ENCODE data around the gene DHRS12.

Gene DHRS12

GRCh38 chr13:51806566-51806965 is 2.6 kb upstream of the DHRS12 start:
- peak; percentile 11 for DNase-seq

- no peak for DNase-seq
Measured at GRCh38 chr13:51805925-51806324, 2.0 kb upstream of the DHRS12 start.

- DNase-seq = no peak
Measured at GRCh38 chr13:51805313-51805712, 1.4 kb upstream of the DHRS12 start.

- no peak for DNase-seq
Measured at GRCh38 chr13:51804295-51805172, 571 bp upstream of the DHRS12 start.

GRCh38 chr13:51802631-51803418 is 1.1 kb downstream of the DHRS12 start:
- DNase-seq = no peak

GRCh38 chr13:51801631-51802099 is 2.3 kb downstream of the DHRS12 start:
- DNase-seq = peak; percentile 18

- DNase-seq = no peak
Measured at GRCh38 chr13:51800486-51800885, 3.5 kb downstream of the DHRS12 start.

GRCh38 chr13:51799261-51799660 is 4.7 kb downstream of the DHRS12 start:
- DNase-seq = no peak

- peak; percentile 41 for DNase-seq
Measured at GRCh38 chr13:51797664-51798488, 6.1 kb downstream of the DHRS12 start.

- no peak for DNase-seq
Measured at GRCh38 chr13:51796546-51796945, 7.4 kb downstream of the DHRS12 start.

GRCh38 chr13:51795419-51795818 is 8.5 kb downstream of the DHRS12 start:
- DNase-seq = no peak

- no peak for DNase-seq
Measured at GRCh38 chr13:51794964-51795363, 9.0 kb downstream of the DHRS12 start.

GRCh38 chr13:51793570-51794271 is 10.2 kb downstream of the DHRS12 start:
- DNase-seq = peak; percentile 78

GRCh38 chr13:51786425-51787265 is 17.3 kb downstream of the DHRS12 start:
- no peak for DNase-seq

- DNase-seq = peak; percentile 62
Measured at GRCh38 chr13:51785712-51786424, 18.1 kb downstream of the DHRS12 start.

GRCh38 chr13:51784097-51784496 is 19.9 kb downstream of the DHRS12 start:
- no peak for DNase-seq

GRCh38 chr13:51783428-51784094 is 20.4 kb downstream of the DHRS12 start:
- DNase-seq = no peak

- no peak for DNase-seq
Measured at GRCh38 chr13:51782026-51782710, 21.8 kb downstream of the DHRS12 start.

GRCh38 chr13:51781246-51782022 is 22.5 kb downstream of the DHRS12 start:
- peak; percentile 37 for DNase-seq
